ENCODE results near the gene CACYBP. TPM values are rescaled to one million over a fixed set of nuclear protein-coding genes. Genes with fewer than 3 reads are reported as not detected.

Gene CACYBP
- total and polyA plus RNA-seq, 2 experiments from 2014 or later, result 209 to 453 TPM

DNA sequence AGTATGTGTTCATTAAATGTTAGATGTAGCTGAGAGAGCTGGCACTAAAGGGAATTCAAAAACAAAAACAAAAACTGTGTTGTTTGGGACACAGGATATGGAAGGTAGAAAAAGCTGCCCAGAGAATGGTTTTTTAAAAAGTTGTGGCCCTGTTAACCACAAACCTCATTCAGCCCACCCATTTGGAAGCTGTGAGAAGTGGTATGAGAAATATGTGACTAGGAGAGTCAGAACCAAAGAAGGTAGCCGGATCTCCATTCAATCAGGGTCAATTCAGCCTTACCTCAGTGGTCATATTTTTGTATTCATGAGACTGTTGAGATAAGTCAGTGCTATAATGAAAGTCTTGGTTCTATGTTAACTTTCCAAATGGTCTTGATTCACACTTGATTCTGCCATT lies 29.8 kb upstream of the CACYBP start (continued):
- TF ChIP-seq, protein P1, sequence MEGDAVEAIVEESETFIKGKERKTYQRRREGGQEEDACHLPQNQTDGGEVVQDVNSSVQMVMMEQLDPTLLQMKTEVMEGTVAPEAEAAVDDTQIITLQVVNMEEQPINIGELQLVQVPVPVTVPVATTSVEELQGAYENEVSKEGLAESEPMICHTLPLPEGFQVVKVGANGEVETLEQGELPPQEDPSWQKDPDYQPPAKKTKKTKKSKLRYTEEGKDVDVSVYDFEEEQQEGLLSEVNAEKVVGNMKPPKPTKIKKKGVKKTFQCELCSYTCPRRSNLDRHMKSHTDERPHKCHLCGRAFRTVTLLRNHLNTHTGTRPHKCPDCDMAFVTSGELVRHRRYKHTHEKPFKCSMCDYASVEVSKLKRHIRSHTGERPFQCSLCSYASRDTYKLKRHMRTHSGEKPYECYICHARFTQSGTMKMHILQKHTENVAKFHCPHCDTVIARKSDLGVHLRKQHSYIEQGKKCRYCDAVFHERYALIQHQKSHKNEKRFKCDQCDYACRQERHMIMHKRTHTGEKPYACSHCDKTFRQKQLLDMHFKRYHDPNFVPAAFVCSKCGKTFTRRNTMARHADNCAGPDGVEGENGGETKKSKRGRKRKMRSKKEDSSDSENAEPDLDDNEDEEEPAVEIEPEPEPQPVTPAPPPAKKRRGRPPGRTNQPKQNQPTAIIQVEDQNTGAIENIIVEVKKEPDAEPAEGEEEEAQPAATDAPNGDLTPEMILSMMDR (conservative IDR thresholded peaks at IDR 0.05; ENCODE audit: low read depth in 2 of 2), result no peak
- TF ChIP-seq CREB1 (CRISPR knock-in tag; IDR thresholded peaks at IDR 0.05; ENCODE audit: low read depth), result no peak

DNA sequence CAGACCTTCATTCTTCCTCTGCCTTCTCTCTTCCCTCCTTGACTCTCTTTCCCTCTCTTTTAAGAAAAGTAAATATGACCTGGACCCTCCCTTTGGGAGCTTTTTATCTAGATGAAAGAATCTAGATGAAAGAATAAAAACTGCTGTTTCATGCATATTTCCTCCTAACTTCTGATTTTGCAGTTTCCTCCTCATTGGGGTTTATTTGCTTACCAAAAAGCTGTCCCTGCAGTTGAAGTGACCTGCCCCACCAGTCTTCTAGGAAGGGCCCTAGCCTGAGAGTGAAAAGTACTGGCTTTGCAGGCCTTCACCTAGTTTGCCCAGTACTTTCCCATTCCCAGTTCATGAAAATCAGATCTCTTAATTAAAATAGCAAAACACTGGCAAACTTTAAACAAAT lies 28.3 kb upstream of the CACYBP start:
- Histone ChIP-seq H2AFZ (no peak overlapping the region), H3K9me2 (ENCODE audit: insufficient read depth) (no peaks in the 10 kb centered on the region), H3K4me3 (no peak overlapping the region), H3K4me2 (no peak overlapping the region), H3F3A (replicated peaks; ENCODE audit: low read depth) (peaks cover 5% of the 10 kb centered on the region), H3K36me3 (ENCODE audit: insufficient read depth) (peaks cover 58% of the 10 kb centered on the region), H3K4me1 (ENCODE audit: insufficient read depth) (no peaks in the 10 kb centered on the region), H3K27ac (ENCODE audit: low read depth) (peak overlapping the region; percentile 76), H3K79me2 (replicated peaks; ENCODE audit: insufficient read depth) (peaks cover 19% of the 10 kb centered on the region; the same call in 1 of the 2 replicates), H4K20me1 (replicated peaks; ENCODE audit: insufficient read depth) (peaks cover 3% of the 10 kb centered on the region), H3K27me3 (ENCODE audit: insufficient read depth) (no peaks in the 10 kb centered on the region)
- Mint-ChIP-seq H3K9me3 (no peaks in the 10 kb centered on the region), H3K4me1 (no peaks in the 10 kb centered on the region), H3K36me3 (ENCODE audit: low read depth) (peaks cover 59% of the 10 kb centered on the region), H3K27ac (no peak overlapping the region), H3K4me3 (no peak overlapping the region), H3K27me3 (ENCODE audit: insufficient read depth, low read depth, poor library complexity) (peaks cover 3% of the 10 kb centered on the region)
- DNase-seq (ENCODE audit: low spot score) (no peak), ATAC-seq (no peak)
- TF ChIP-seq STAT1 (IDR thresholded peaks at IDR 0.05; ENCODE audit: unreplicated experiment), result no peak
- TF ChIP-seq EZH2 (IDR thresholded peaks at IDR 0.05; ENCODE audit: low read depth, unreplicated experiment), result no peak
- no peak for TF ChIP-seq ZNF114 (CRISPR knock-in tag; IDR thresholded peaks at IDR 0.05)
- no peak for TF ChIP-seq EZH2phosphoT487 (IDR thresholded peaks at IDR 0.05; ENCODE audit: unreplicated experiment)

DNA sequence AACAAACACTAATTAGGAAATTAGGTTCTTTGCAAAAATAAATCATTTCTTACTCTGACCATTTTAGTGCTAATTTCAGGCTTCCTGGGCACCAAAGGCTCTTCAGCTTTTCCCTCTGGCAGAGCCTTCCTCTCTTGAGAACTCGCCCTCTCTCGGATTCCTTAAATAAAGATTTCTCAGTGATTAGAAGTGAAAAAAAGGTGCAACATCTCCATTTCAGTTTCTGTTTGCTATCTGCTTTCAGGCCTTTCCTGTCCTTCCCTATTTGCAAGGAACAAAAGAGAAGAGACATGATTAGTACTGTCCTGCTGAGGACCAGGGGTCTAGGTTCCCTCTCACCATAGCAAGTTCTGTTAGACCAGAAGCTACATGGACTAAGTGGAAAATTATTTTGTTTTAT lies 27.8 kb upstream of the CACYBP start:
- ATAC-seq, result no peak
- Histone ChIP-seq H3K4me2 (no peak overlapping the region), H3K9me2 (ENCODE audit: insufficient read depth) (no peaks in the 10 kb centered on the region), H2AFZ (no peak overlapping the region), H3K27me3 (ENCODE audit: insufficient read depth) (no peaks in the 10 kb centered on the region), H3K4me1 (ENCODE audit: insufficient read depth) (no peaks in the 10 kb centered on the region), H3K27ac (ENCODE audit: low read depth) (peak overlapping the region; percentile 76), H3K4me3 (no peak overlapping the region), H3F3A (replicated peaks; ENCODE audit: low read depth) (peaks cover 8% of the 10 kb centered on the region), H3K79me2 (replicated peaks; ENCODE audit: insufficient read depth) (peaks cover 20% of the 10 kb centered on the region; the same call in 1 of the 2 replicates), H4K20me1 (replicated peaks; ENCODE audit: insufficient read depth) (peaks cover 3% of the 10 kb centered on the region), H3K36me3 (ENCODE audit: insufficient read depth) (peaks cover 63% of the 10 kb centered on the region)
- DNase-seq (ENCODE audit: low spot score), result no peak
- Mint-ChIP-seq H3K9me3 (no peaks in the 10 kb centered on the region), H3K4me1 (no peaks in the 10 kb centered on the region), H3K27me3 (ENCODE audit: insufficient read depth, low read depth, poor library complexity) (peaks cover 2% of the 10 kb centered on the region), H3K36me3 (ENCODE audit: low read depth) (peaks cover 64% of the 10 kb centered on the region), H3K4me3 (no peak overlapping the region), H3K27ac (0 out of 2 replicates have a peak overlapping the region, but pooled peaks have one; percentile 19)
- TF ChIP-seq NANOG (IDR thresholded peaks at IDR 0.05; ENCODE audit: borderline replicate concordance), result no peak
- TF ChIP-seq ZNF114 (CRISPR knock-in tag; IDR thresholded peaks at IDR 0.05), result no peak
- TF ChIP-seq STAT1 (IDR thresholded peaks at IDR 0.05; ENCODE audit: unreplicated experiment), result no peak
- TF ChIP-seq, protein P1 (conservative IDR thresholded peaks at IDR 0.05; ENCODE audit: low read depth in 2 of 2), result no peak
- TF ChIP-seq, protein P2, sequence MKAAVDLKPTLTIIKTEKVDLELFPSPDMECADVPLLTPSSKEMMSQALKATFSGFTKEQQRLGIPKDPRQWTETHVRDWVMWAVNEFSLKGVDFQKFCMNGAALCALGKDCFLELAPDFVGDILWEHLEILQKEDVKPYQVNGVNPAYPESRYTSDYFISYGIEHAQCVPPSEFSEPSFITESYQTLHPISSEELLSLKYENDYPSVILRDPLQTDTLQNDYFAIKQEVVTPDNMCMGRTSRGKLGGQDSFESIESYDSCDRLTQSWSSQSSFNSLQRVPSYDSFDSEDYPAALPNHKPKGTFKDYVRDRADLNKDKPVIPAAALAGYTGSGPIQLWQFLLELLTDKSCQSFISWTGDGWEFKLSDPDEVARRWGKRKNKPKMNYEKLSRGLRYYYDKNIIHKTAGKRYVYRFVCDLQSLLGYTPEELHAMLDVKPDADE (IDR thresholded peaks at IDR 0.05), result no peak
- TF ChIP-seq CREB1 (CRISPR knock-in tag; IDR thresholded peaks at IDR 0.05; ENCODE audit: low read depth), result no peak
- TF ChIP-seq, protein P3, sequence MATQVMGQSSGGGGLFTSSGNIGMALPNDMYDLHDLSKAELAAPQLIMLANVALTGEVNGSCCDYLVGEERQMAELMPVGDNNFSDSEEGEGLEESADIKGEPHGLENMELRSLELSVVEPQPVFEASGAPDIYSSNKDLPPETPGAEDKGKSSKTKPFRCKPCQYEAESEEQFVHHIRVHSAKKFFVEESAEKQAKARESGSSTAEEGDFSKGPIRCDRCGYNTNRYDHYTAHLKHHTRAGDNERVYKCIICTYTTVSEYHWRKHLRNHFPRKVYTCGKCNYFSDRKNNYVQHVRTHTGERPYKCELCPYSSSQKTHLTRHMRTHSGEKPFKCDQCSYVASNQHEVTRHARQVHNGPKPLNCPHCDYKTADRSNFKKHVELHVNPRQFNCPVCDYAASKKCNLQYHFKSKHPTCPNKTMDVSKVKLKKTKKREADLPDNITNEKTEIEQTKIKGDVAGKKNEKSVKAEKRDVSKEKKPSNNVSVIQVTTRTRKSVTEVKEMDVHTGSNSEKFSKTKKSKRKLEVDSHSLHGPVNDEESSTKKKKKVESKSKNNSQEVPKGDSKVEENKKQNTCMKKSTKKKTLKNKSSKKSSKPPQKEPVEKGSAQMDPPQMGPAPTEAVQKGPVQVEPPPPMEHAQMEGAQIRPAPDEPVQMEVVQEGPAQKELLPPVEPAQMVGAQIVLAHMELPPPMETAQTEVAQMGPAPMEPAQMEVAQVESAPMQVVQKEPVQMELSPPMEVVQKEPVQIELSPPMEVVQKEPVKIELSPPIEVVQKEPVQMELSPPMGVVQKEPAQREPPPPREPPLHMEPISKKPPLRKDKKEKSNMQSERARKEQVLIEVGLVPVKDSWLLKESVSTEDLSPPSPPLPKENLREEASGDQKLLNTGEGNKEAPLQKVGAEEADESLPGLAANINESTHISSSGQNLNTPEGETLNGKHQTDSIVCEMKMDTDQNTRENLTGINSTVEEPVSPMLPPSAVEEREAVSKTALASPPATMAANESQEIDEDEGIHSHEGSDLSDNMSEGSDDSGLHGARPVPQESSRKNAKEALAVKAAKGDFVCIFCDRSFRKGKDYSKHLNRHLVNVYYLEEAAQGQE (IDR thresholded peaks at IDR 0.05; ENCODE audit: unreplicated experiment), result no peak
